ENCODE results near the gene QRSL1. TPM values are rescaled to one million over a fixed set of nuclear protein-coding genes. Genes with fewer than 3 reads are reported as not detected.

The QRSL1 gene
- total and polyA plus RNA-seq, 7 donors = 8.3 to 15.6 (median 9.4) TPM

- intact Hi-C loops (cut with DNase I) = no loop called here
- no peaks in the 10 kb centered on the region for H3K4me1 ChIP-seq
- no peak overlapping the region for H3K4me3 ChIP-seq
- TF ChIP-seq POLR2A (IDR thresholded peaks at IDR 0.05) (no peak), EP300 (IDR thresholded peaks at IDR 0.05) (no peak), POLR2AphosphoS5 (IDR thresholded peaks at IDR 0.05) (no peak), CTCF (IDR thresholded peaks at IDR 0.05) (no peak)
- DNase-seq = no peak
- no peak overlapping the region for H3K27ac ChIP-seq
- no peaks in the 10 kb centered on the region for H3K36me3 ChIP-seq
- no peaks in the 10 kb centered on the region for H3K27me3 ChIP-seq
- no peaks in the 10 kb centered on the region for H3K9me3 ChIP-seq
Measured at GRCh38 chr6:106674541-106675229, 45.3 kb downstream of the QRSL1 start.

- Histone ChIP-seq H3K36me3 (no peaks in the 10 kb centered on the region), H3K4me3 (no peak overlapping the region), H3K27ac (no peak overlapping the region), H3K27me3 (no peaks in the 10 kb centered on the region), H3K9me3 (no peaks in the 10 kb centered on the region), H3K4me1 (no peaks in the 10 kb centered on the region)
- intact Hi-C loops (cut with DNase I) = no loop called here
- no peak for DNase-seq
- WGBS, 2 donors = 17 to 56% methylated on average over 3 of the region's 3 CpGs
- TF ChIP-seq CTCF (IDR thresholded peaks at IDR 0.05) (no peak), EP300 (IDR thresholded peaks at IDR 0.05) (no peak), POLR2A (IDR thresholded peaks at IDR 0.05) (no peak), POLR2AphosphoS5 (IDR thresholded peaks at IDR 0.05) (no peak)
Measured at GRCh38 chr6:106677282-106677681, 47.9 kb downstream of the QRSL1 start.

- Histone ChIP-seq H3K9me3 (no peaks in the 10 kb centered on the region), H3K4me3 (no peak overlapping the region), H3K36me3 (no peaks in the 10 kb centered on the region), H3K27me3 (no peaks in the 10 kb centered on the region), H3K4me1 (no peaks in the 10 kb centered on the region), H3K27ac (no peak overlapping the region)
- WGBS, 2 donors = 95 to 96% methylated on average over 4 of the region's 4 CpGs
- TF ChIP-seq CTCF (IDR thresholded peaks at IDR 0.05) = no peak
- TF ChIP-seq POLR2AphosphoS5 (IDR thresholded peaks at IDR 0.05) = no peak
- no peak for TF ChIP-seq EP300 (IDR thresholded peaks at IDR 0.05)
- TF ChIP-seq POLR2A (IDR thresholded peaks at IDR 0.05) = no peak
- intact Hi-C loops (cut with DNase I) = no loop called here
- no peak for DNase-seq
Measured at GRCh38 chr6:106684011-106684410, 54.6 kb downstream of the QRSL1 start.

- TF ChIP-seq EP300 (IDR thresholded peaks at IDR 0.05) (no peak), POLR2A (IDR thresholded peaks at IDR 0.05) (no peak), POLR2AphosphoS5 (IDR thresholded peaks at IDR 0.05) (no peak), CTCF (IDR thresholded peaks at IDR 0.05) (no peak)
- H3K27ac ChIP-seq = no peak overlapping the region
- intact Hi-C loops (cut with DNase I) = no loop called here
- H3K9me3 ChIP-seq = no peaks in the 10 kb centered on the region
- H3K27me3 ChIP-seq = no peaks in the 10 kb centered on the region
- no peak overlapping the region for H3K4me3 ChIP-seq
- no peaks in the 10 kb centered on the region for H3K4me1 ChIP-seq
- no peak for DNase-seq
- WGBS, 2 donors = 95 to 96% methylated on average over 2 of the region's 2 CpGs
- H3K36me3 ChIP-seq = no peaks in the 10 kb centered on the region
Measured at GRCh38 chr6:106685833-106686232, 56.5 kb downstream of the QRSL1 start.
